ENCODE data around the gene TLK1. TPM values are rescaled to one million over a fixed set of nuclear protein-coding genes. Genes with fewer than 3 reads are reported as not detected.

The TLK1 gene
- polyA plus RNA-seq, 1 donor from 2014 or later: 33.1 TPM

GRCh38 chr2:170999654-171000053, 161.0 kb downstream of the TLK1 start:
- no peak overlapping the region for H3K27ac ChIP-seq (ENCODE audit: low read length)
- no peak overlapping the region for H3K4me3 ChIP-seq (ENCODE audit: low read length)
- no peaks in the 10 kb centered on the region for H3K36me3 ChIP-seq (ENCODE audit: insufficient read depth, low read length)
- H2AFZ ChIP-seq (ENCODE audit: low read depth, low read length): no peak overlapping the region
- H3K27me3 ChIP-seq (ENCODE audit: insufficient read depth, low read depth, low read length): no peaks in the 10 kb centered on the region
- no peak overlapping the region for H3K9ac ChIP-seq (ENCODE audit: low read length)
- H4K20me1 ChIP-seq (ENCODE audit: insufficient read depth): no peaks in the 10 kb centered on the region
- no peaks in the 10 kb centered on the region for H3F3A ChIP-seq (ENCODE audit: insufficient read depth, low read length, poor library complexity, severe bottlenecking)
- no peak overlapping the region for H3K4me2 ChIP-seq (ENCODE audit: low read length)
- H3K9me3 ChIP-seq (ENCODE audit: low read length): no peaks in the 10 kb centered on the region
- TF ChIP-seq POLR2AphosphoS5 (IDR thresholded peaks at IDR 0.05): no peak
- no peak for TF ChIP-seq EP300 (conservative IDR thresholded peaks at IDR 0.05; ENCODE audit: poor library complexity, severe bottlenecking)
- no peak for TF ChIP-seq RAD21 (conservative IDR thresholded peaks at IDR 0.05)
- no peak for TF ChIP-seq SMC3 (conservative IDR thresholded peaks at IDR 0.05; ENCODE audit: poor library complexity)
- no peak for TF ChIP-seq TAF1 (IDR thresholded peaks at IDR 0.05; ENCODE audit: low read depth)
- TF ChIP-seq REST (IDR thresholded peaks at IDR 0.05; ENCODE audit: borderline replicate concordance): no peak
- no peak for TF ChIP-seq EZH2 (IDR thresholded peaks at IDR 0.05; ENCODE audit: borderline replicate concordance, insufficient read depth, low read length, poor library complexity, severe bottlenecking)
- TF ChIP-seq CTCF (IDR thresholded peaks at IDR 0.05; ENCODE audit: poor library complexity, severe bottlenecking): no peak
- TF ChIP-seq MXI1 (conservative IDR thresholded peaks at IDR 0.05; ENCODE audit: poor library complexity, severe bottlenecking): no peak
- no peaks in the 10 kb centered on the region for H3K9me2 ChIP-seq (ENCODE audit: insufficient read depth, low read length)
- no peaks in the 10 kb centered on the region for H3K79me2 ChIP-seq (replicated peaks; ENCODE audit: insufficient read depth, low read length)

GRCh38 chr2:170997893-170998597, 162.6 kb downstream of the TLK1 start:
- Histone ChIP-seq H2AFZ (ENCODE audit: low read depth, low read length) (no peak overlapping the region), H3F3A (ENCODE audit: insufficient read depth, low read length, poor library complexity, severe bottlenecking) (no peaks in the 10 kb centered on the region), H3K4me3 (ENCODE audit: low read length) (no peak overlapping the region), H3K79me2 (replicated peaks; ENCODE audit: insufficient read depth, low read length) (no peaks in the 10 kb centered on the region), H3K9me3 (ENCODE audit: low read length) (no peaks in the 10 kb centered on the region), H3K9me2 (ENCODE audit: insufficient read depth, low read length) (no peaks in the 10 kb centered on the region), H3K4me2 (ENCODE audit: low read length) (peak overlapping the region; percentile 32), H3K27ac (ENCODE audit: low read length) (no peak overlapping the region), H4K20me1 (ENCODE audit: insufficient read depth) (no peaks in the 10 kb centered on the region), H3K36me3 (ENCODE audit: insufficient read depth, low read length) (peaks cover 7% of the 10 kb centered on the region), H3K9ac (ENCODE audit: low read length) (no peak overlapping the region), H3K27me3 (ENCODE audit: insufficient read depth, low read depth, low read length) (no peaks in the 10 kb centered on the region)
- no peak for TF ChIP-seq EZH2 (IDR thresholded peaks at IDR 0.05; ENCODE audit: borderline replicate concordance, insufficient read depth, low read length, poor library complexity, severe bottlenecking)
- TF ChIP-seq RAD21 (conservative IDR thresholded peaks at IDR 0.05): no peak
- no peak for TF ChIP-seq TAF1 (IDR thresholded peaks at IDR 0.05; ENCODE audit: low read depth)
- no peak for TF ChIP-seq SMC3 (conservative IDR thresholded peaks at IDR 0.05; ENCODE audit: poor library complexity)
- no peak for TF ChIP-seq REST (IDR thresholded peaks at IDR 0.05; ENCODE audit: borderline replicate concordance)
- TF ChIP-seq EP300 (conservative IDR thresholded peaks at IDR 0.05; ENCODE audit: poor library complexity, severe bottlenecking): no peak
- no peak for TF ChIP-seq POLR2AphosphoS5 (IDR thresholded peaks at IDR 0.05)
- no peak for TF ChIP-seq CTCF (IDR thresholded peaks at IDR 0.05; ENCODE audit: poor library complexity, severe bottlenecking)
- TF ChIP-seq MXI1 (conservative IDR thresholded peaks at IDR 0.05; ENCODE audit: poor library complexity, severe bottlenecking): no peak

All from neural cell (in vitro differentiated cells).